K562 (cell line): ENCODE measurements around the gene ATP8B2. TPM values are rescaled to one million over a fixed set of nuclear protein-coding genes. Genes with fewer than 3 reads are reported as not detected.

Experiments used
- ATAC-seq: fragments of 200-7000 bp; cut with Tn5 transposase; 3 replicates; pipeline ENCODE4 v1.9.1; 2020; ENCODE audit warnings: moderate library complexity
- BruUV-seq: library from RNA; stranded (reverse); fragments of 400-500 nt; replicated peaks from 2 replicates; lab custom pipeline; 2021; lab: Mats Ljungman, UMichigan
- CTCF ChIA-PET: fragments of 300-600 bp; formaldehyde crosslinking; extraction: SDS; loops from one replicate; lab custom pipeline; 2021; ENCODE audit warnings: low intra/inter-chr PET ratio; lab: Yijun Ruan, JAX
- POLR2A ChIA-PET: fragments of 300-600, 350-650 bp; sonication (Branson Sonifier 250); formaldehyde crosslinking; extraction: SDS; loops from one replicate; lab custom pipeline; 2021; ENCODE audit warnings: antibody characterized with exemption, inconsistent platforms; lab: Yijun Ruan, JAX
- DNase-seq, 4 experiments: peaks; one replicate each; pipeline versions ENCODE4 v3.0.0 to v3.0.0-alpha.2; 2011 to 2018; ENCODE audit warnings: low spot score in 3 of 4, mixed read lengths in 3 of 4; ENCODE audit errors: extremely low read depth in 1 of 4
- FAIRE-seq: peaks from 2 replicates; lab custom pipeline; 2011; peaks lifted over from hg19 to GRCh38; lab: Jason Lieb, UNC
- H2AFZ ChIP-seq: 2 replicates; pipeline ENCODE4 v1.6.0; 2011; ENCODE audit warnings: low read depth, low read length, control low read depth, inconsistent platforms
- H3K27ac ChIP-seq: fragments of 200-600 bp; 3 replicates; pipeline ENCODE4 v1.8.0; 2011; ENCODE audit warnings: low read depth, mild to moderate bottlenecking, control low read depth, inconsistent platforms, low read length, moderate library complexity, mixed read lengths; ENCODE audit errors: extremely low read depth
- H3K27me3 ChIP-seq, 2 experiments: fragments of 300-600 bp in 1 of 2; 2 replicates in 1 of 2; 3 replicates in 1 of 2; pipeline versions ENCODE4 v1.6.0 to v1.8.0; 2011; ENCODE audit warnings: inconsistent platforms in 2 of 2, low read length in 2 of 2, mild to moderate bottlenecking in 1 of 2, mixed read lengths in 1 of 2, moderate library complexity in 1 of 2; ENCODE audit not compliant: control insufficient read depth in 2 of 2, insufficient read depth in 2 of 2
- H3K36me3 ChIP-seq: fragments of 300-600 bp; 3 replicates; pipeline ENCODE4 v1.8.0; 2011; ENCODE audit warnings: mild to moderate bottlenecking, low read length, inconsistent platforms; ENCODE audit not compliant: control insufficient read depth, insufficient read depth
- H3K4me1 ChIP-seq, 2 experiments: fragments of 200-600 bp in 1 of 2; replicated peaks in 1 of 2; 2 replicates in 1 of 2; 3 replicates in 1 of 2; pipeline versions ENCODE4 v1.5.1 to v1.8.0; 2011; ENCODE audit warnings: inconsistent platforms in 2 of 2, low read length in 2 of 2, mild to moderate bottlenecking in 1 of 2, mixed read lengths in 1 of 2, moderate library complexity in 1 of 2; ENCODE audit not compliant: control insufficient read depth in 2 of 2, insufficient read depth in 2 of 2
- H3K4me2 ChIP-seq: 2 replicates; pipeline ENCODE4 v1.6.1; 2011; ENCODE audit warnings: low read length, control low read depth, inconsistent platforms, mixed read lengths; ENCODE audit not compliant: insufficient read depth
- H3K4me3 ChIP-seq: fragments of 200-600 bp; sonication (generic), shearing (Covaris generic); 2 replicates; pipeline ENCODE4 v1.5.1; 2016; ENCODE audit warnings: control low read depth, inconsistent platforms
- H3K79me2 ChIP-seq: fragments of 200-600 bp; 3 replicates; pipeline ENCODE4 v1.8.0; 2011; ENCODE audit warnings: low read length, inconsistent platforms; ENCODE audit not compliant: control insufficient read depth, insufficient read depth
- H3K9ac ChIP-seq, 2 experiments: 2 replicates each; pipeline versions ENCODE4 v1.6.0 to v1.6.1; 2011; ENCODE audit warnings: low read depth in 2 of 2, low read length in 2 of 2, control low read depth in 1 of 2, inconsistent platforms in 1 of 2, mild to moderate bottlenecking in 1 of 2, mixed read lengths in 1 of 2; ENCODE audit not compliant: insufficient read depth in 1 of 2
- H3K9me1 ChIP-seq: one replicate; pipeline ENCODE4 v1.6.0; 2011; ENCODE audit warnings: inconsistent platforms, mild to moderate bottlenecking, low read length, moderate library complexity; ENCODE audit not compliant: control insufficient read depth, insufficient read depth
- H3K9me3 ChIP-seq: replicated peaks from 2 replicates; pipeline ENCODE4 v1.5.1; 2011; ENCODE audit warnings: low read depth, low read length, inconsistent platforms; ENCODE audit not compliant: control insufficient read depth, insufficient read depth
- H4K20me1 ChIP-seq: replicated peaks from 2 replicates; pipeline ENCODE4 v1.6.1; 2011; ENCODE audit warnings: low read length, inconsistent platforms, mixed read lengths; ENCODE audit not compliant: control insufficient read depth, insufficient read depth
- BCL6 ChIP-seq: fragments of 250-450 bp; sonication (Bioruptor Pico); IDR thresholded peaks from 2 replicates; pipeline ENCODE4 v1.4.0; 2020
- CC2D1A ChIP-seq: fragments of 450-650 bp; IDR thresholded peaks from 2 replicates; pipeline ENCODE4 v1.6.1; 2017; ENCODE audit warnings: mild to moderate bottlenecking
- KAT2B ChIP-seq: IDR thresholded peaks from one replicate; pipeline ENCODE4 v1.6.1; 2012; ENCODE audit warnings: low read depth, mild to moderate bottlenecking, control low read depth, inconsistent platforms, low read length, moderate library complexity
- MTA1 ChIP-seq: fragments of 450-650 bp; IDR thresholded peaks from 2 replicates; pipeline ENCODE4 v1.6.1; 2017; ENCODE audit warnings: borderline replicate concordance
- NFIX ChIP-seq: fragments of 250-450 bp; sonication (Bioruptor Pico); IDR thresholded peaks from 2 replicates; pipeline ENCODE4 v1.4.0; 2020; ENCODE audit warnings: low read depth, mild to moderate bottlenecking, moderate library complexity
- PCBP2 ChIP-seq: fragments of 200-400 bp; formaldehyde crosslinking; IDR thresholded peaks from 2 replicates; pipeline ENCODE4 v1.6.1; 2018; ENCODE audit warnings: low read length, low read depth, mild to moderate bottlenecking, moderate library complexity; ENCODE audit not compliant: poor library complexity, severe bottlenecking
- TFAM ChIP-seq: fragments of 250-450 bp; sonication (Bioruptor Pico); conservative IDR thresholded peaks from 2 replicates; pipeline ENCODE4 v1.5.0; 2021; ENCODE audit warnings: mild to moderate bottlenecking, moderate library complexity
- THRAP3 ChIP-seq: fragments of 450-650 bp; IDR thresholded peaks from 2 replicates; pipeline ENCODE4 v1.6.1; 2016; ENCODE audit warnings: mild to moderate bottlenecking, inconsistent platforms, borderline replicate concordance
- ZNF347 ChIP-seq: fragments of 450-650 bp; formaldehyde crosslinking; IDR thresholded peaks from 2 replicates; pipeline ENCODE4 v1.4.0; 2020; ENCODE audit warnings: low read depth, mild to moderate bottlenecking, moderate library complexity
- ZNF57 ChIP-seq: fragments of 450-650 bp; formaldehyde crosslinking; IDR thresholded peaks from 2 replicates; pipeline ENCODE4 v1.4.0; 2020; ENCODE audit warnings: mild to moderate bottlenecking, moderate library complexity
- ZNF699 ChIP-seq: fragments of 250-450 bp; sonication (Bioruptor Pico); IDR thresholded peaks from 2 replicates; pipeline ENCODE4 v1.8.0; 2021; ENCODE audit warnings: mild to moderate bottlenecking, moderate library complexity; ENCODE audit not compliant: insufficient replicate concordance
- ZNF707 ChIP-seq: fragments of 250-450 bp; sonication (Bioruptor Pico); conservative IDR thresholded peaks from 2 replicates; pipeline ENCODE4 v1.8.0; 2022; ENCODE audit warnings: inconsistent platforms, mild to moderate bottlenecking, moderate library complexity
- WGBS: fragments of 100-300 bp; shearing (Covaris generic); methylation state at CpG from one replicate; pipeline ENCODE4 v1.1.6; 2016; ENCODE audit warnings: low coverage, mixed read lengths; ENCODE audit not compliant: insufficient coverage; ENCODE audit errors: missing lambda C conversion rate; 5-methylcytosine and 5-hydroxymethylcytosine counted together
- in situ Hi-C: fragments of 300-500 bp; cut with MboI; formaldehyde crosslinking; loops from 4 replicates; pipeline ENCODE4 v1.15.0; 2018; ENCODE audit warnings: inconsistent platforms, mixed read lengths
- intact Hi-C: fragments of 100-400 bp; cut with micrococcal nuclease; formaldehyde crosslinking; loops from 2 replicates; pipeline ENCODE4 v1.14.2; 2022
- polyA plus RNA-seq, 8 experiments: library from polyadenylated mRNA; depleted of rRNA in 4 of 8; stranded (reverse) in 5 of 8; unstranded in 3 of 8; fragments of >200 nt; fragmentation: Nextera tagmentation in 2 of 8; fragmentation: Illumina TruSeq in 1 of 8; extraction: Ambion mirVana in 2 of 8; extraction: Trizol in 1 of 8; gene quantifications; 2 replicates each; pipeline versions ENCODE4 v1.2.1 to v1.2.3, GENCODE V29; 2011 to 2014; ENCODE audit warnings: inconsistent platforms in 1 of 8, missing spikeins in 1 of 8
- total RNA-seq, 7 experiments: library from RNA; depleted of rRNA in 6 of 7; stranded (reverse); fragments of >200 nt in 6 of 7; fragmentation: Illumina TruSeq in 2 of 7; extraction: Trizol in 2 of 7; gene quantifications; 2 replicates each; pipeline versions ENCODE4 v1.2.1 to v1.2.3, GENCODE V29; 2011 to 2021; ENCODE audit warnings: low replicate concordance in 1 of 7
- TF ChIP-seq, protein P1 (sequence below): fragments of 450-650 bp; IDR thresholded peaks from 2 replicates; pipeline ENCODE4 v1.6.1; 2017; ENCODE audit warnings: mild to moderate bottlenecking, moderate library complexity
- TF ChIP-seq, protein P2 (sequence below): fragments of 450-650 bp; formaldehyde crosslinking; IDR thresholded peaks from 2 replicates; pipeline ENCODE4 v1.4.0; 2020; ENCODE audit warnings: mild to moderate bottlenecking, moderate library complexity
- TF ChIP-seq, protein P3 (sequence below): fragments of 450-650 bp; IDR thresholded peaks from one replicate; pipeline ENCODE4 v1.6.1; 2018; ENCODE audit warnings: mild to moderate bottlenecking, moderate library complexity; ENCODE audit not compliant: partially characterized antibody
- TF ChIP-seq, protein P4 (sequence below), 3 experiments: fragments of 200-800 bp in 1 of 3; sonication (Bioruptor generic) in 1 of 3; sonication (generic) in 1 of 3; formaldehyde crosslinking in 1 of 3; IDR thresholded peaks; 2 replicates each; pipeline versions ENCODE4 v1.6.1 to v1.8.0; 2016 to 2022; ENCODE audit warnings: mild to moderate bottlenecking in 2 of 3, missing compliant biosample characterization in 2 of 3, missing genetic modification characterization in 2 of 3, missing genetic modification reagents in 1 of 3

ATP8B2 gene
- total and polyA plus RNA-seq, 9 of the 15 experiments (the other 6 are each of a cell fraction or from before 2014, with no cell fraction given) = 0.27 to 33.2 (median 18.4) TPM

DNA sequence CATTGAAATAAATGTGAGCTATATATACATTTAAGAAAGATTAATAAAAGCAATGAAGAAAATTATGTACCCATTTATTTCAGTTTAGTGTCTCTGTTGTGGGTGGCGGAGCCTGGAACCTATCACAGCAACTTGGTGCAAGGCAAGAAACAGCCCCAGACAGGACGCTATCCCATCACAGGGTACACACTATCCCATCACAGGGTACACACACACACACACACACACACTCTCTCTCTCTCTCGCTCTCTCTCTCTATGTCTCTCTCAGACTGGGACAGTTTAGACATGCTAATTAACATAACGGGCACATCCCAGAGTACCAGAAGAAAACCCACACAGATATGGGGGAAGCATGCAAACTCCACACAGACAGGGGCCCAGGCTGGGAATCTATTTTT, 73.4 kb downstream of the ATP8B2 start:
- Histone ChIP-seq H3K9me1 (no peaks in the 10 kb centered on the region), H3K79me2 (no peaks in the 10 kb centered on the region), H2AFZ (no peak overlapping the region)
- FAIRE-seq = no peak
- CTCF ChIA-PET = no interaction called here
- POLR2A ChIA-PET = interaction anchor here (1.2 kb wide), 1 partner anchor 12 kb away, joined by 4 read pairs; no protein-coding TSS in a partner anchor
- TF ChIP-seq BCL6 = no peak
- TF ChIP-seq KAT2B = no peak
- TF ChIP-seq, protein P1, sequence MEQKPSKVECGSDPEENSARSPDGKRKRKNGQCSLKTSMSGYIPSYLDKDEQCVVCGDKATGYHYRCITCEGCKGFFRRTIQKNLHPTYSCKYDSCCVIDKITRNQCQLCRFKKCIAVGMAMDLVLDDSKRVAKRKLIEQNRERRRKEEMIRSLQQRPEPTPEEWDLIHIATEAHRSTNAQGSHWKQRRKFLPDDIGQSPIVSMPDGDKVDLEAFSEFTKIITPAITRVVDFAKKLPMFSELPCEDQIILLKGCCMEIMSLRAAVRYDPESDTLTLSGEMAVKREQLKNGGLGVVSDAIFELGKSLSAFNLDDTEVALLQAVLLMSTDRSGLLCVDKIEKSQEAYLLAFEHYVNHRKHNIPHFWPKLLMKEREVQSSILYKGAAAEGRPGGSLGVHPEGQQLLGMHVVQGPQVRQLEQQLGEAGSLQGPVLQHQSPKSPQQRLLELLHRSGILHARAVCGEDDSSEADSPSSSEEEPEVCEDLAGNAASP = no peak
- no peak for TF ChIP-seq TFAM
- no peak for TF ChIP-seq CC2D1A
- no peak for TF ChIP-seq ZNF57 (CRISPR knock-in tag)
- no peak for TF ChIP-seq ZNF707
- no peak for TF ChIP-seq THRAP3
- TF ChIP-seq, protein P2, sequence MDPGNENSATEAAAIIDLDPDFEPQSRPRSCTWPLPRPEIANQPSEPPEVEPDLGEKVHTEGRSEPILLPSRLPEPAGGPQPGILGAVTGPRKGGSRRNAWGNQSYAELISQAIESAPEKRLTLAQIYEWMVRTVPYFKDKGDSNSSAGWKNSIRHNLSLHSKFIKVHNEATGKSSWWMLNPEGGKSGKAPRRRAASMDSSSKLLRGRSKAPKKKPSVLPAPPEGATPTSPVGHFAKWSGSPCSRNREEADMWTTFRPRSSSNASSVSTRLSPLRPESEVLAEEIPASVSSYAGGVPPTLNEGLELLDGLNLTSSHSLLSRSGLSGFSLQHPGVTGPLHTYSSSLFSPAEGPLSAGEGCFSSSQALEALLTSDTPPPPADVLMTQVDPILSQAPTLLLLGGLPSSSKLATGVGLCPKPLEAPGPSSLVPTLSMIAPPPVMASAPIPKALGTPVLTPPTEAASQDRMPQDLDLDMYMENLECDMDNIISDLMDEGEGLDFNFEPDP = no peak
- TF ChIP-seq, protein P3, sequence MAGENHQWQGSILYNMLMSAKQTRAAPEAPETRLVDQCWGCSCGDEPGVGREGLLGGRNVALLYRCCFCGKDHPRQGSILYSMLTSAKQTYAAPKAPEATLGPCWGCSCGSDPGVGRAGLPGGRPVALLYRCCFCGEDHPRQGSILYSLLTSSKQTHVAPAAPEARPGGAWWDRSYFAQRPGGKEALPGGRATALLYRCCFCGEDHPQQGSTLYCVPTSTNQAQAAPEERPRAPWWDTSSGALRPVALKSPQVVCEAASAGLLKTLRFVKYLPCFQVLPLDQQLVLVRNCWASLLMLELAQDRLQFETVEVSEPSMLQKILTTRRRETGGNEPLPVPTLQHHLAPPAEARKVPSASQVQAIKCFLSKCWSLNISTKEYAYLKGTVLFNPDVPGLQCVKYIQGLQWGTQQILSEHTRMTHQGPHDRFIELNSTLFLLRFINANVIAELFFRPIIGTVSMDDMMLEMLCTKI = no peak
- TF ChIP-seq, protein P4, sequence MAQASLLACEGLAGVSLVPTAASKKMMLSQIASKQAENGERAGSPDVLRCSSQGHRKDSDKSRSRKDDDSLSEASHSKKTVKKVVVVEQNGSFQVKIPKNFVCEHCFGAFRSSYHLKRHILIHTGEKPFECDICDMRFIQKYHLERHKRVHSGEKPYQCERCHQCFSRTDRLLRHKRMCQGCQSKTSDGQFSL (CRISPR knock-in tag; IDR thresholded peaks at IDR 0.05) = no peak
- TF ChIP-seq, protein P4 (tag; IDR thresholded peaks at IDR 0.05) = no peak
- TF ChIP-seq ZNF699 = no peak
- no peak for TF ChIP-seq NFIX (CRISPR knock-in tag)
- TF ChIP-seq PCBP2 = no peak
- TF ChIP-seq ZNF347 (CRISPR knock-in tag) = no peak
- TF ChIP-seq MTA1 = no peak
- TF ChIP-seq, all 486 proteins: peak for 0
- intact Hi-C loops (no loop called here), in situ Hi-C loops (no loop called here)
- WGBS = 64% methylated on average over 4 of the region's 4 CpGs
- Histone ChIP-seq H3K4me2 (no peak overlapping the region), H3K4me3 (no peak overlapping the region), H3K27ac (no peak overlapping the region), H3K4me1 (no peaks in the 10 kb centered on the region; a peak in 1 of 5 replicates), H3K9me3 (no peaks in the 10 kb centered on the region; the same call in 1 of the 2 replicates), H3K27me3 (peaks cover 5 to 6% of the 10 kb centered on the region in 2 experiments; a peak in 3 of 5 replicates), H3K9ac (no peak overlapping the region), H4K20me1 (peaks cover 3% of the 10 kb centered on the region; the same call in 1 of the 2 replicates), H3K36me3 (no peaks in the 10 kb centered on the region)
- ATAC-seq (no peak), DNase-seq (no peak)
- BruUV-seq = no TSS peak
